NCI-H146 (cell line): ENCODE data around the gene CABP4.

Experiments
- DNase-seq: peaks from one replicate; lab custom pipeline; 2025; lab: John Stamatoyannopoulos, UW

CABP4 gene

GRCh38 chr11:67435727-67436458 is 19.3 kb upstream of the CABP4 start:
- DNase-seq, result no peak

GRCh38 chr11:67436459-67437081 is 18.6 kb upstream of the CABP4 start:
- DNase-seq, result no peak

- no peak for DNase-seq
These were observed 17.9 kb upstream of the CABP4 start, which contains the start of gene PTPRCAP for GRCh38 chr11:67437082-67437808. TSS of gene PTPRCAP (minus strand) at chr11:67437682. CDS start at chr11:67437619, 63 bp downstream.

- DNase-seq, result no peak
These were observed 17.4 kb upstream of the CABP4 start for GRCh38 chr11:67437809-67438157.

- DNase-seq, result no peak
These were observed 16.8 kb upstream of the CABP4 start for GRCh38 chr11:67438158-67438902.

- DNase-seq, result no peak
These were observed 15.6 kb upstream of the CABP4 start for GRCh38 chr11:67439321-67440228.

- no peak for DNase-seq
These were observed 14.7 kb upstream of the CABP4 start for GRCh38 chr11:67440229-67441097.

GRCh38 chr11:67441098-67441563 is 14.0 kb upstream of the CABP4 start:
- DNase-seq, result no peak

GRCh38 chr11:67441731-67442351 is 13.3 kb upstream of the CABP4 start:
- no peak for DNase-seq

GRCh38 chr11:67442504-67443404 is 12.4 kb upstream of the CABP4 start:
- DNase-seq, result no peak

GRCh38 chr11:67445515-67445914 is 9.6 kb upstream of the CABP4 start:
- no peak for DNase-seq

- no peak for DNase-seq
These were observed 6.9 kb upstream of the CABP4 start for GRCh38 chr11:67448220-67448609.

- peak; percentile 58 for DNase-seq
These were observed 5.9 kb upstream of the CABP4 start for GRCh38 chr11:67449116-67449844.

- DNase-seq, result no peak
These were observed 4.1 kb upstream of the CABP4 start for GRCh38 chr11:67450796-67451657.

- no peak for DNase-seq
These were observed 3.5 kb upstream of the CABP4 start for GRCh38 chr11:67451658-67451976.

GRCh38 chr11:67452141-67452952 is 2.8 kb upstream of the CABP4 start, which contains the start of gene GPR152:
TSS of gene GPR152 (minus strand) at chr11:67452729. CDS start at chr11:67452724, 5 bp downstream.
- DNase-seq, result no peak
